Measurements from ENCODE around the gene MPPE1.

DNA sequence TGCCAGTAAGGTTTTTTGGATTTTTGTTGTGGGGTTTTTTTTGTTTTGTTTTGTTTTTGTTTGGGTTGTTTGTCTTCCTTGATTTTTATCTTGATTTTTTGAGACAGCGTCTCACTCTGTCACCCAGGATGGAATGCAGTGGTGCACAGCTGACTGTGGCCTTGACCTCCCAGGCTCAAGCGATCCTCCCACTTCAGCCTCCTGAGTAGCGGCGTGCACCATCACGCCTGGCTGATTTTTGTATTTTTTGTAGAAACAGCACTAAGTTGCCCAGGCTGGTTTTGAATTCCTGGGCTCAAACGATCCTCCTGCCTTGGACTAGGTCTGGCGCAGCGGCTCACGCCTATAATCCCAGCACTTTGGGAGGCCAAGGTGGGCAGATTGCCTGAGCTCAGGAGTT, 16.4 kb downstream of the MPPE1 start:
- TF ChIP-seq, protein P1, sequence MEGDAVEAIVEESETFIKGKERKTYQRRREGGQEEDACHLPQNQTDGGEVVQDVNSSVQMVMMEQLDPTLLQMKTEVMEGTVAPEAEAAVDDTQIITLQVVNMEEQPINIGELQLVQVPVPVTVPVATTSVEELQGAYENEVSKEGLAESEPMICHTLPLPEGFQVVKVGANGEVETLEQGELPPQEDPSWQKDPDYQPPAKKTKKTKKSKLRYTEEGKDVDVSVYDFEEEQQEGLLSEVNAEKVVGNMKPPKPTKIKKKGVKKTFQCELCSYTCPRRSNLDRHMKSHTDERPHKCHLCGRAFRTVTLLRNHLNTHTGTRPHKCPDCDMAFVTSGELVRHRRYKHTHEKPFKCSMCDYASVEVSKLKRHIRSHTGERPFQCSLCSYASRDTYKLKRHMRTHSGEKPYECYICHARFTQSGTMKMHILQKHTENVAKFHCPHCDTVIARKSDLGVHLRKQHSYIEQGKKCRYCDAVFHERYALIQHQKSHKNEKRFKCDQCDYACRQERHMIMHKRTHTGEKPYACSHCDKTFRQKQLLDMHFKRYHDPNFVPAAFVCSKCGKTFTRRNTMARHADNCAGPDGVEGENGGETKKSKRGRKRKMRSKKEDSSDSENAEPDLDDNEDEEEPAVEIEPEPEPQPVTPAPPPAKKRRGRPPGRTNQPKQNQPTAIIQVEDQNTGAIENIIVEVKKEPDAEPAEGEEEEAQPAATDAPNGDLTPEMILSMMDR (IDR thresholded peaks at IDR 0.05; ENCODE audit: poor library complexity): no peak
- no peak for TF ChIP-seq EZH2phosphoT487 (IDR thresholded peaks at IDR 0.05; ENCODE audit: low read depth, severe bottlenecking, unreplicated experiment)
- no peak for TF ChIP-seq EZH2 (IDR thresholded peaks at IDR 0.05; ENCODE audit: borderline replicate concordance)

Measured in hepatocyte (in vitro differentiated cells).